PC-3 (cell line): ENCODE data around the gene PEX13. TPM values are rescaled to one million over a fixed set of nuclear protein-coding genes. Genes with fewer than 3 reads are reported as not detected.

Experiments
- ATAC-seq: fragments of 200-7000 bp; cut with Tn5 transposase; 2 replicates; pipeline ENCODE4 v1.9.1; 2020; ENCODE audit warnings: mild to moderate bottlenecking, moderate library complexity
- BruUV-seq: library from RNA; stranded (reverse); fragments of 400-500 nt; replicated peaks from 2 replicates; lab custom pipeline; 2021; lab: Mats Ljungman, UMichigan
- CTCF ChIA-PET: fragments of 300-600 bp; sonication (Branson Sonifier 250); formaldehyde crosslinking; loops from one replicate; lab custom pipeline; 2022; ENCODE audit warnings: antibody characterized with exemption; lab: Charles Lee
- POLR2A ChIA-PET: fragments of 300-600 bp; sonication (Branson Sonifier 250); formaldehyde crosslinking; loops from one replicate; lab custom pipeline; 2022; ENCODE audit warnings: antibody characterized with exemption; ENCODE audit not compliant: unreplicated experiment; lab: Charles Lee
- DNase-seq: peaks from one replicate; pipeline ENCODE4 v3.0.0-alpha.2; 2015
- H2AFZ ChIP-seq: fragments of 300-600 bp; sonication (generic); 2 replicates; pipeline ENCODE4 v1.6.0; 2016; ENCODE audit warnings: antibody characterized with exemption, low read length
- H3F3A ChIP-seq: fragments of 300-600 bp; sonication (generic); one replicate; pipeline ENCODE4 v1.6.0; 2017; ENCODE audit warnings: antibody characterized with exemption, low read length, control low read depth, mild to moderate bottlenecking; ENCODE audit not compliant: unreplicated experiment
- H3K27ac ChIP-seq: fragments of 300-600 bp; sonication (generic); 2 replicates; pipeline ENCODE4 v1.5.1; 2016; ENCODE audit warnings: mild to moderate bottlenecking, low read length
- H3K27me3 ChIP-seq: fragments of 300-600 bp; sonication (generic); 2 replicates; pipeline ENCODE4 v1.6.1; 2016; ENCODE audit warnings: low read length, mixed read lengths
- H3K36me3 ChIP-seq: fragments of 300-600 bp; sonication (generic); 2 replicates; pipeline ENCODE4 v1.6.1; 2016; ENCODE audit warnings: low read depth, mixed run types, low read length, mixed read lengths
- H3K4me1 ChIP-seq: fragments of 300-600 bp; sonication (generic); 2 replicates; pipeline ENCODE4 v1.5.1; 2016; ENCODE audit warnings: low read length; ENCODE audit not compliant: insufficient read depth
- H3K4me2 ChIP-seq: fragments of 300-600 bp; sonication (generic); 2 replicates; pipeline ENCODE4 v1.6.0; 2016; ENCODE audit warnings: low read length
- H3K4me3 ChIP-seq: fragments of 300-600 bp; sonication (generic); 2 replicates; pipeline ENCODE4 v1.5.1; 2016; ENCODE audit warnings: mild to moderate bottlenecking, low read length, mixed read lengths
- H3K79me2 ChIP-seq: fragments of 300-600 bp; sonication (generic); 2 replicates; pipeline ENCODE4 v1.6.1; 2017; ENCODE audit warnings: low read length, mixed read lengths
- H3K9ac ChIP-seq: fragments of 300-600 bp; sonication (generic); 2 replicates; pipeline ENCODE4 v1.6.0; 2016; ENCODE audit warnings: mild to moderate bottlenecking, low read length
- H3K9me2 ChIP-seq: fragments of 300-600 bp; sonication (generic); replicated peaks from 2 replicates; pipeline ENCODE4 v1.6.1; 2016; ENCODE audit warnings: mixed run types, low read length, mixed read lengths
- H3K9me3 ChIP-seq: fragments of 300-600 bp; sonication (generic); 2 replicates; pipeline ENCODE4 v1.6.1; 2016; ENCODE audit warnings: low read length, mixed read lengths
- H4K20me1 ChIP-seq: fragments of 300-600 bp; sonication (generic); 2 replicates; pipeline ENCODE4 v1.6.1; 2016; ENCODE audit warnings: low read length, mixed read lengths
- EZH2 ChIP-seq: fragments of 300-600 bp; sonication (generic); IDR thresholded peaks from one replicate; pipeline ENCODE4 v1.6.1; 2017; ENCODE audit warnings: antibody characterized with exemption, mild to moderate bottlenecking, low read length; ENCODE audit not compliant: unreplicated experiment
- EZH2phosphoT487 ChIP-seq: fragments of 300-600 bp; sonication (generic); IDR thresholded peaks from 2 replicates; pipeline ENCODE4 v1.6.1; 2018; ENCODE audit warnings: mild to moderate bottlenecking, antibody characterized with exemption, low read length, borderline replicate concordance
- intact Hi-C: fragments of 100-400 bp; cut with micrococcal nuclease; formaldehyde crosslinking; loops from 2 replicates; pipeline ENCODE4 v1.9.0; 2023
- total RNA-seq: library from RNA; depleted of rRNA; stranded (reverse); fragments of >200 nt; gene quantifications from 2 replicates; pipeline ENCODE4 v1.2.3, GENCODE V29; 2014
- TF ChIP-seq, protein P1 (sequence below): fragments of 300-600 bp; sonication (generic); conservative IDR thresholded peaks from 2 replicates; pipeline ENCODE4 v1.5.1; 2017; ENCODE audit warnings: antibody characterized with exemption, low read depth, mild to moderate bottlenecking, low read length

Gene PEX13
- total RNA-seq, 1 experiment from 2014 or later = 37.7 TPM

DNA sequence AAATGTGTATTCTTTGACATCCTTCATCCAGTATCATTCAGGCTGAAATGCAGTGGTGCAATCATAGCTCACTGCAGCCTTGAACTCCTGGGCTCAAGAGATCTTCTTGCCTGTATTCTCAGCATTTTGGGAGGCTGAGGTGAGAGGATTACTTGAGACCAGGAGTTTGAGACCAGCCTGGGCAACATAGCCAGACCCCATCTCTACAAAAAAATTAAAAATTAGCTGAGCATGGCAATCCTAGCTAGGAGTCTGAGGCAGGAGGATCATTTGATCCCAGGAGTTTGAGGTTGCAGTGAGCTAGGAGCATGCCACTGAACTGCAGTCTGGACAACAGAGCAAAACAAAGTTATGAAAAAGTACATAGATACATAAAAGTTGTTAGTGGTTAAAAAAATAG is 72.3 kb downstream of the PEX13 start:
- intact Hi-C loops = no loop called here
- Histone ChIP-seq H3F3A (no peaks in the 10 kb centered on the region), H3K27ac (no peak overlapping the region), H3K9ac (no peak overlapping the region), H3K4me3 (no peak overlapping the region), H3K9me2 (no peaks in the 10 kb centered on the region), H3K4me1 (no peaks in the 10 kb centered on the region), H4K20me1 (no peaks in the 10 kb centered on the region), H2AFZ (no peak overlapping the region), H3K27me3 (no peaks in the 10 kb centered on the region), H3K9me3 (no peaks in the 10 kb centered on the region), H3K36me3 (peaks cover 11% of the 10 kb centered on the region), H3K79me2 (no peaks in the 10 kb centered on the region), H3K4me2 (no peak overlapping the region)
- DNase-seq = no peak
- no peak for ATAC-seq
- CTCF ChIA-PET = no interaction called here
- TF ChIP-seq EZH2phosphoT487 (no peak), EZH2 (no peak)
- TF ChIP-seq, protein P1, sequence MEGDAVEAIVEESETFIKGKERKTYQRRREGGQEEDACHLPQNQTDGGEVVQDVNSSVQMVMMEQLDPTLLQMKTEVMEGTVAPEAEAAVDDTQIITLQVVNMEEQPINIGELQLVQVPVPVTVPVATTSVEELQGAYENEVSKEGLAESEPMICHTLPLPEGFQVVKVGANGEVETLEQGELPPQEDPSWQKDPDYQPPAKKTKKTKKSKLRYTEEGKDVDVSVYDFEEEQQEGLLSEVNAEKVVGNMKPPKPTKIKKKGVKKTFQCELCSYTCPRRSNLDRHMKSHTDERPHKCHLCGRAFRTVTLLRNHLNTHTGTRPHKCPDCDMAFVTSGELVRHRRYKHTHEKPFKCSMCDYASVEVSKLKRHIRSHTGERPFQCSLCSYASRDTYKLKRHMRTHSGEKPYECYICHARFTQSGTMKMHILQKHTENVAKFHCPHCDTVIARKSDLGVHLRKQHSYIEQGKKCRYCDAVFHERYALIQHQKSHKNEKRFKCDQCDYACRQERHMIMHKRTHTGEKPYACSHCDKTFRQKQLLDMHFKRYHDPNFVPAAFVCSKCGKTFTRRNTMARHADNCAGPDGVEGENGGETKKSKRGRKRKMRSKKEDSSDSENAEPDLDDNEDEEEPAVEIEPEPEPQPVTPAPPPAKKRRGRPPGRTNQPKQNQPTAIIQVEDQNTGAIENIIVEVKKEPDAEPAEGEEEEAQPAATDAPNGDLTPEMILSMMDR = no peak
- no TSS peak for BruUV-seq
- POLR2A ChIA-PET = no interaction called here

DNA sequence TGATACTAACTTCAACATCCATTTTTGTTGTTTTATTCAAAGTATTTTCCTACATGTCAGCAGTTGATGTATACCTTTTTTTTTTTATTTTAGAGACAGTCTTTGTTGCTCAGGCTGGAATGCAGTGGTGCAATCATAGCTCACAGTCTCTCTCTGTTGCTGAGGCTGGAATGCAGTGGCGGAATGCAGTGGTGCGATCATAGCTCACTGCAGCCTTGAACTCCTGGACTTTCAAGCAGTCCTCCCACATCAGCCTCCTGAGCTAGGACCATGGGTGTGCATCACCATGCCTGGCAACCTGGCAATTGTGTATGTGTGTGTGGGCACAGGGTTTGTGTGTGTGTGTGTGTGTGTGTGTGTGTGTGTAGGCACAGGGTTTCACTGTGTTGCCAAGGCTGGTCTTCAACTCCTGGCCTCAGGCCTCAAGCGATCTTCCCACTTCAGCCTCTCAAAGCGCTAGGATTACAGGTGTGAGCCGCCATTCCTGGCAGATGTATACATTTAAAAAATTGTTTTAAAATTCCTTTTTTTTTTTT is 72.9 kb downstream of the PEX13 start:
- H4K20me1 ChIP-seq = no peaks in the 10 kb centered on the region
- H3K27ac ChIP-seq = no peak overlapping the region
- H3K4me1 ChIP-seq = no peaks in the 10 kb centered on the region
- TF ChIP-seq EZH2 (no peak), EZH2phosphoT487 (no peak)
- TF ChIP-seq, protein P1 = no peak
- no peaks in the 10 kb centered on the region for H3K27me3 ChIP-seq
- DNase-seq (no peak), ATAC-seq (no peak)
- peaks cover 5% of the 10 kb centered on the region for H3K36me3 ChIP-seq
- H3K4me2 ChIP-seq = no peak overlapping the region
- no peak overlapping the region for H2AFZ ChIP-seq
- POLR2A ChIA-PET = no interaction called here
- BruUV-seq = no TSS peak
- no peak overlapping the region for H3K9ac ChIP-seq
- no peaks in the 10 kb centered on the region for H3K9me3 ChIP-seq
- no peaks in the 10 kb centered on the region for H3K9me2 ChIP-seq
- no peaks in the 10 kb centered on the region for H3F3A ChIP-seq
- no peaks in the 10 kb centered on the region for H3K79me2 ChIP-seq
- CTCF ChIA-PET = no interaction called here
- H3K4me3 ChIP-seq = no peak overlapping the region
- intact Hi-C loops = no loop called here

DNA sequence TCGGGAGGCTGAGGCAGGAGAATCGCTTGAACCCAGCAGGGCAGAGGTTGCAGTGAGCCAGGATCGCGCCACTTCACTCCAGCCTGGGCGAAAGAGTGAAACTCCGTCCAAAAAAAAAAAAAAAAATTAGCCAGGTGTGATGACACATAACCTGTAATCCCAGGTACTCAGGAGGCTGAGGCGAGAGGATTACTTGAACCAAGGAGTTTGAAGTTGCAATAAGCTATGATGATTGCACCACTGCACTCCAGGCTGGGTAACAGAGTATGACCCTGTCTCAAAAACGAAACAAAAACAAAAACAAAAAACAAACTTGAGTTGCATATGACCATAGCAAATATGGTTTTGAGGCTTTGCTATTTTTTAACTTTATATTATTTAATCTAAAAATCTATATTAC is 74.0 kb downstream of the PEX13 start:
- Histone ChIP-seq H3K9me3 (no peaks in the 10 kb centered on the region), H4K20me1 (no peaks in the 10 kb centered on the region), H3K9me2 (no peaks in the 10 kb centered on the region), H2AFZ (no peak overlapping the region), H3K79me2 (no peaks in the 10 kb centered on the region), H3K9ac (no peak overlapping the region), H3K4me2 (no peak overlapping the region), H3K27ac (no peak overlapping the region), H3K36me3 (no peaks in the 10 kb centered on the region), H3K4me1 (no peaks in the 10 kb centered on the region), H3K27me3 (no peaks in the 10 kb centered on the region), H3K4me3 (no peak overlapping the region), H3F3A (no peaks in the 10 kb centered on the region)
- POLR2A ChIA-PET = no interaction called here
- intact Hi-C loops = no loop called here
- ATAC-seq (no peak), DNase-seq (no peak)
- CTCF ChIA-PET = no interaction called here
- TF ChIP-seq EZH2 = no peak
- TF ChIP-seq EZH2phosphoT487 = no peak
- TF ChIP-seq, protein P1 = no peak
- BruUV-seq = no TSS peak
